T1000 (cell line): ENCODE results near the gene SLC18A3.

ENCODE experiments used
- DNase-seq: peaks from one replicate; lab custom pipeline; 2025; ENCODE audit warnings: mixed read lengths; lab: John Stamatoyannopoulos, UW

The SLC18A3 gene

DNA sequence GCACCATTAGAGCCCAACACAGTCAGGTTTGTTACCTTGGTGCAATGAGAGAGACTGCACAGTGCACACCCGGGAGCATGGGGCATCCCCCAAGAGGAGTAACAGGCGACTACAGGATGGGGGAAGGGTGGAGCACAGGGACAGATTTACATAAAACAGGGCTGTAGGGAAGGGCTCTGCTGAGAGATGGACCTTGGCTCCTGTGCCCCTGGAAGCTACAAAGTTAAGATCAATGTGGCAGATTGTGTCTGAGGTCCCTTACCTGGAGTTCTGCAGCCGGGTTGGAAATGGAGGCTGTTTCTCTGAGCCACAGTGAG lies 13.7 kb upstream of the SLC18A3 start:
- DNase-seq: no peak

DNA sequence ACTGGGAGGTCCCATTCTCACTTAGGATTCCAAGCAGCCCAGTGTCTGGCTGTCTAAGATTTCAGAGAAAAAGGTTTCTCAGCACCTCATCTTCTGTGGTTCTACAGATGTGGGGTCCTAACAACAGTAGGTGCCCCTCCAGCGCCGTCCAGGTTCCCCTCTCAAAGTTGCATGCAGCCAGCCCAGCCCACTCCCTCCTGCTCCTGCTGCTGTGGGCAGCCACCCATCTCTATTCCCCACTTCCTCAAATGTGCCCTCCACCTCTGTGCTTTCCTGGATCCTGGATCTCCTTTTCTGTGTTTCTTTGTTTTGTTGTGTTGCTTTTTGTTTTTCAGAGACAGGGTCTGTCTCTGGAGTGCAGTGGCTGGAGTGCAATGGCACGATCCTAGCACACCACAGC lies 13.3 kb upstream of the SLC18A3 start:
- no peak for DNase-seq

DNA sequence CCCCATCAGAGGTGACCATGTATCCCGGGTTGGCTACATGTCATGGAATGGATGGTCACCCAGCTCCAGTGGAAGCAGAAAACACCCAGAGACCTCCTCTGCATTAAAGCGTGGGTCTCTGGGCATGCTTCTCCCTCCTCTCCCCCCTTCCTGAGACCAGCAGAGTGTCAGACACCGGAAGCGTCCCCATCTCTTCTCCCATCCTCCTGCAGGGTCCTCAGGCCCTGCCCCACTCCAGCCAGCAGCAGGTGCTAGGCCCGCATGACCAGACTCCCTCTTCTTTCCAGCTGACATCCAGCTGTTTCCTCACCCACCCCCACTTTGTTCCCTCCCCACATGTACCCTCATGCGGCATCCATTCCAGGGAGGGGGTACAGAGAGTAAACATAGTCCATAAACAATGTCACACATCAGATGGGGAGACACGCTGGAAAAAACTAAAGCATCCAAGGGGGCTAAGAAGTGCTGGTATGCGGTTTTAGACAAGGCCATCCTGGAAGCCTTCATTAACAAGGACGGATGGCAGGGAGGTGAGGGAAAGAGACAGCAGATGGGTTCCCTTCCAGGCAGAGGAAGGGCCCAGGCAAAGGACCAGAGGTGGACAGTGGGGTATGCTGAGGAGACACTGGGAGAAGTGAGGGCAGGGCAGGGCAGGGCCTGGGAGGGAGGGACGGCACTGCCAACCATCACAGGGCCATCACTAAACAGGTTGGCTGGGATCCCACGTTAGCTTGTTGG lies 12.5 kb upstream of the SLC18A3 start:
- DNase-seq: no peak

DNA sequence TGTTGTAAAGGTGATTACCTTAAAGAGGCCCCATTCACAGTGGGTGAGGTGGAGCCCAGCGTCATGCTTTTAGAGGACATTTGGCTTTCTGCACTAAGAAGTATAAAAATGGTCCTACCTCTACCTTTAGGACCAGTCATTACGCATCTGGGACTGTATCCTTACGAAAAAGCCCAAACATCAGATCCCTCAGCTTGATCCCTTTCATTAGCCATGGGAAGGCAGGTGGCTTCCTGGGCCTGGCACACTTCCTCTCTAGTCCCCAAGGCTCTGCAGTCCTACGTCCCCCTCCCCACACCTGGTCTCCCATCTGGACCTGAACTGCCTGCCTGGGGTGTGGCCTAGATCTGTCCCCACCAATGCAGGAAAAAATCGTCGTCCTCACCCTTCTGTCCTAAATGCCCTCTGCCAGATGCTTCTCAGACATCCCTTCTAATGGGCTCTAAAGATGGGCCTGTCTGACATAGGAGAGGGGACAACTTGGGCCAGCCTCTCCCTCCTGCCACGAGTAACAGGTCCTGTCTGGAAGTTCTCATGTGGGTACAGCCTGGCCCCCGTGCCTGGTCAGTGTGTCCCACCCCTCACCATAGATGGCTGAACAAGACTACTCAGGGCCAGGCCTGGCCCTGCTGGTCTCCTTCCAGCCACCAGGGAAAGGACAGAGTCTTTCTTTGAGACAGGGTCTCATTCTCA lies 11.8 kb upstream of the SLC18A3 start:
- no peak for DNase-seq

GRCh38 chr10:49598986-49599385 lies 11.1 kb upstream of the SLC18A3 start:
- DNase-seq: no peak

GRCh38 chr10:49599546-49599945 lies 10.6 kb upstream of the SLC18A3 start:
- DNase-seq: no peak

DNA sequence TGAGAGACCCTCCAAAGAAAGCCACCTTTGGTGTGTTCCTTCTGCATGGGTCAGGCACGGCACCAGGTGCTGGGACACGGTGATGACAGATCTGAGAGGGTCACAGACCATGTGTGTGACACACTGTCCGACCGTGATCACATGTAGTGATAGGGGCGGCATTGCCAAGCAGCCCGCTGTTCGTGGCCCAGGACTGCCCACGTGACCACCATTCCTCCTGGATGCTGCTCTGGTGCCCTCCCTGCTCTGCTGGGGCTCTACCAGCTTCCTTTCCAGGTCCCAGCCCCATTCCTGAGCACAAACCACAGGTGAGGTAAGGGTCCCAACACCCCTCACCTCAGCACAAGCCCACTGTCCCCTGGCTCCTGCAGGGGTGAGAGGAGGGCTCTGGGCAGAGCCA lies 10.1 kb upstream of the SLC18A3 start:
- DNase-seq: no peak

GRCh38 chr10:49600781-49601400 lies 9.2 kb upstream of the SLC18A3 start:
- DNase-seq: no peak

DNA sequence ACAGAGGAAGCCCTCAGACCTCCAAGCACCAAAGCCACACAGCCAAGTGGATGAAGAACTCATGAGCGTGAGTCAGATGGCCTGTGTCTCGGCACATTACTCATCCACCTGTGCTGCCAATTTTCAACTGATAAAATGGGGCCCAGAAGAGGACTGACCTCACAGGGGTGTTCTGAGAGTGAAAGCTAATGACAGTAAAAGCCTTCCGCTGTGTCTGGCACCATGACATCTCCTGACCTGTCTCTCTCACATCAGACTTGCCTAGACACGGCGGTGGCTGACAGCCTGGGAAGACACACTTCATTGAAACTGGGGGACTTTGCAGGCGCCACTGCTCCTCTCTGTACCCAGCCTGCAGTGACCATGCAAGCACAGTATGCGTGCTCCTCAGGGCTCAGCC lies 8.3 kb upstream of the SLC18A3 start:
- DNase-seq: no peak

DNA sequence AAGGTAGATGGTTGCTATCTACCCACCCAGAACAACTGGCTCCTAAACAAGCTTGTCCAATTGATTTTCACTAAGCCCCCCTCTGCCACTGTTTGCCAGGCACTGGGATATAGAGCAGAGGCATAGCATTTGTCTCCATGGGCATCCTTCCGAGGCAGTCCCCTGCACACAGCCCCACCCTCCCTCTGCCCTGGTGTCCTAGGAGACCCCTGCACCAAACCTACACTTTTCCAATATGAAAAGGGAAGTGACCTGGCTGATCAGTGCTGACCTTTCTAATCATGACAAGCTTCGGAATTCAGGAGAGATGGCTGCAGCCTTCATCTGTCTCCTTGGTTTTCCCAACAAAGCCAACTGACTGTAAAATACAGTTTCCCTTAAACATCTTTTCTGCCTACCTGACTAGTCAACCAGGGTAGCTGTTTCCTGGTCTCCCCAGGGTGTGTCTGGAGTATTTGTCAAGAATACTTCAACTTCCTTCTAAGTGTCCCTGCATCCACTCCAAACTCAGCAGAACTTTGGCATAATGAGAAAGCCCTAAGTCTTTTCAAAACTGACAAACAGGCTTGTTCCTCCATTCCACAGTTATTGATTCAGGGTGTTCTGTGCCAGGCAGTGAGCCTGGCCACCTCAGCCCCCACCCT lies 7.6 kb upstream of the SLC18A3 start:
- DNase-seq: no peak

- no peak for DNase-seq
These were observed 4.7 kb upstream of the SLC18A3 start for GRCh38 chr10:49605216-49605938.

DNA sequence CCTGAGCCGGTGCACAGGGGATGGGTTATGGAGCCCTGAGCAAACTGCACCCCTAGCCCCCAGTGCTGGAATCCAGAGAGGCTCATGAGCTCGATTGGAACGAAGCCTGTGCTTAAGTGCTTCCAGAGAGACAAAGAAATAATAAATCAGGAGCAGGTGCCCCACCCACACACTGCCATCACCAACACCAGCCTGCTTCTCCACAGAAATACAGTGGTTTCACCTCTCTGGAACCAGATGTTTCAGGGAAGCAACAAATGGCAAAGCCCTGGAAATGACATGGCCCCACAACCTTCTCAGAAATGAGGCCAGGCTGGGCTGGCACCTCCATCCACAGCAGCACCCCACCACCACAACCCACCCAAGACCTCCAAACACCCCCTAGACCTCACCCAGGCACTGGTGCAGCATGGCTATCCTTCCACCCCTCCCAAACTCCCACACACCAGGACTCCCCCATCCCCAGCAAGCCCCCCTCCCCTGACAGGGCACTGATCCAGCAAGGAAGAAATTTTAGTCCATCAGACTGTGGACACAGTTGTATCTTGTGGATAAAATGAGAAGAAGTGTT lies 4.1 kb upstream of the SLC18A3 start:
- no peak for DNase-seq

GRCh38 chr10:49606981-49607535 lies 3.1 kb upstream of the SLC18A3 start:
- peak; percentile 66 for DNase-seq

DNA sequence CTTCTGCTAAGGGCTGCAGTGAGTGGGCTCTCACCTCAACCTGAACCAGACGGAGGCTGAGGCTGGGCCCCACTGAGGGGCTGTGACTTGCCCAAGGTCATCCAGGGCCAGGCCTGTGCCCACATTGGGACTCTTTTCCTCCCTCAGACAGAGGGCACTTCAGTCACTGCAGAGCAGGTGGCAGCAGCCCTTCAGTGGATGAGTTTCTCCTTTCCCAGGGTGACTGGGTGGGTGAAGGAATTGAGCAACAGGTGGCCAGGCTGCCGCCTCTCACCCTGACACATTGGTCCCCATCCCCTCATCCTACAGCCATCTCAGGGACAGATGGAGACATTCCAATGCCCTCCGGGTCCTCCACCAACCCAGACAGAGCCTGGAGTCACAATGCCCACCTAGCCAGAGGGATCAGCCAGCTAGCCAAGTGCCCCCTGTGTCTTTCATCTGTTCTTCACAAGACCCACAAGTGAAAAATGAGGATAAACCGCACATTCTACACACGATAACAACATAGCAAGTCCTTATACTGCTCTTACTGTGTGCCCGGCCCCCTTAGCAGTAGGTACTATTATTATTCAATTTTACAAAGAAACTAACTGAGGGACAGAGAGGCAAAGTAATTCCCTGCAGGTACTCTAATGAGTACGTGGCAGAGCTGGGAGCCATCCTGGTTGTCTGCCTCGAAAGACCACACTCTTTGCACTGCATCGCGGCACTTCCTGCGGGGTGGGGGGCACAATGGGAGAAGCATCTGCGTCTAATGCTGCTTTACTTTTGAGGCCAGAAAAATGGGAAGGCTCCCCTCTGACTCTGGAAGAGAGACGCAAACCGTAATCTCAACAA lies 1.7 kb upstream of the SLC18A3 start:
- no peak for DNase-seq

DNA sequence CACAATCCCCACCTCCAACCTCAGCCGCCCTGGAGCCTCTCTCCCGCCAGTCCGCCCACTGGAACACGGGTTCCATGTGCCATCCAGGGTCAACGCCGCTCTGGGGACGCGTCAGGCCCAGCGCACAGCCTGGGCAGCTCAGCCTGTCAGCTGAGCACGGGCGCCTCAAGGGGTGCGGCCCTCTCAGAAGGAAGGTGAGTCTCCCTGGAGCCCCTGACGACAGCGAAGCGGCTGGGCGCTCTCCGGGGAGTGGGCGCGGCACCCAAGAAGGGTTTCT lies 1.2 kb upstream of the SLC18A3 start:
- no peak for DNase-seq

- no peak for DNase-seq
These were observed 612 bp upstream of the SLC18A3 start for GRCh38 chr10:49609283-49610113.

GRCh38 chr10:49610458-49611165 lies 502 bp downstream of the SLC18A3 start:
- DNase-seq: no peak

- DNase-seq: no peak
These were observed 1.2 kb downstream of the SLC18A3 start for GRCh38 chr10:49611166-49611815.
